ENCODE results near the gene NRL.

NRL gene

GRCh38 chr14:24080888-24081738, 33.6 kb downstream of the NRL start:
- no peak for DNase-seq (ENCODE audit: insufficient read length, low spot score)
- no peak for TF ChIP-seq CTCF (IDR thresholded peaks at IDR 0.05; ENCODE audit: insufficient read depth, missing control alignments)
- peak; percentile 38 for FAIRE-seq

- DNase-seq (ENCODE audit: insufficient read length, low spot score) (no peak), FAIRE-seq (no peak)
- TF ChIP-seq CTCF (IDR thresholded peaks at IDR 0.05; ENCODE audit: insufficient read depth, missing control alignments): no peak
These were observed 34.6 kb downstream of the NRL start for GRCh38 chr14:24080142-24080530.

- TF ChIP-seq CTCF (IDR thresholded peaks at IDR 0.05; ENCODE audit: insufficient read depth, missing control alignments): no peak
- DNase-seq (ENCODE audit: insufficient read length, low spot score): no peak
- peak; percentile 51 for FAIRE-seq
These were observed 35.1 kb downstream of the NRL start for GRCh38 chr14:24079491-24080141.

- no peak for FAIRE-seq
- TF ChIP-seq CTCF (IDR thresholded peaks at IDR 0.05; ENCODE audit: insufficient read depth, missing control alignments): no peak
These were observed 36.6 kb downstream of the NRL start for GRCh38 chr14:24078146-24078545.

GRCh38 chr14:24077086-24077485, 37.7 kb downstream of the NRL start:
- no peak for TF ChIP-seq CTCF (IDR thresholded peaks at IDR 0.05; ENCODE audit: insufficient read depth, missing control alignments)
- no peak for FAIRE-seq
- no peak for DNase-seq (ENCODE audit: insufficient read length, low spot score)

More at GRCh38 chr14:24078146-24078545, 36.6 kb downstream of the NRL start:
- DNase-seq (ENCODE audit: insufficient read length, low spot score): no peak

- TF ChIP-seq CTCF (IDR thresholded peaks at IDR 0.05; ENCODE audit: insufficient read depth, missing control alignments): no peak
- DNase-seq (ENCODE audit: insufficient read length, low spot score): no peak
- FAIRE-seq: no peak
These were observed 38.5 kb downstream of the NRL start for GRCh38 chr14:24076302-24076601.

Data from D721Med (cell line).